Measurements from ENCODE around the gene SEC16A. TPM values are rescaled to one million over a fixed set of nuclear protein-coding genes. Genes with fewer than 3 reads are reported as not detected.

Gene SEC16A
- total RNA-seq, 1 experiment from 2014 or later: 56.4 TPM

DNA sequence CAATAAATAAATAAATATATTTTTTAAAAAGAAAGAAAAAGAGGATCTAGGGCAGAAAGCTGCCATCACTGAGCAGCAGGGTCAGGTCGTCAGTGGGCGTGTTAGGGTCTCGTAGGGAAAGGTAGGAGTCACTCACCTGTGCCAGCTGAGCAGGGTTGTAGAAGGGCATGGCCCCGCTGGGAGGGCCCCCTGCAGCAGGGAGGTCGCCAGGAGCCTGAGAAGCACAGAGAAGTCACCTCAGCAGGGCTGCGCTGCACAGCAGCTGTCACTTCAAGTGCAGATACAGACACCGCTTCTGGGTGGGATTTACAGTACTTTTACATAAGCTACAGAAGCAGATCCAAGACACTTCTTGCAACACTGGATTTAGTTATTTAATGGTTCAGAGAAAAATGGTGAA lies 39.2 kb downstream of the SEC16A start:
- H3K9me3 ChIP-seq (ENCODE audit: control insufficient read depth, low read depth, low read length): no peaks in the 10 kb centered on the region
- H4K20me1 ChIP-seq (ENCODE audit: control insufficient read depth, insufficient read depth, insufficient read length): peaks cover 2% of the 10 kb centered on the region
- no peak overlapping the region for H4K8ac ChIP-seq (replicated peaks; ENCODE audit: insufficient read length, low read depth, low read length)
- H3K79me1 ChIP-seq (ENCODE audit: insufficient read depth, low read depth, low read length, poor library complexity, severe bottlenecking): no peaks in the 10 kb centered on the region
- TF ChIP-seq, protein P1, sequence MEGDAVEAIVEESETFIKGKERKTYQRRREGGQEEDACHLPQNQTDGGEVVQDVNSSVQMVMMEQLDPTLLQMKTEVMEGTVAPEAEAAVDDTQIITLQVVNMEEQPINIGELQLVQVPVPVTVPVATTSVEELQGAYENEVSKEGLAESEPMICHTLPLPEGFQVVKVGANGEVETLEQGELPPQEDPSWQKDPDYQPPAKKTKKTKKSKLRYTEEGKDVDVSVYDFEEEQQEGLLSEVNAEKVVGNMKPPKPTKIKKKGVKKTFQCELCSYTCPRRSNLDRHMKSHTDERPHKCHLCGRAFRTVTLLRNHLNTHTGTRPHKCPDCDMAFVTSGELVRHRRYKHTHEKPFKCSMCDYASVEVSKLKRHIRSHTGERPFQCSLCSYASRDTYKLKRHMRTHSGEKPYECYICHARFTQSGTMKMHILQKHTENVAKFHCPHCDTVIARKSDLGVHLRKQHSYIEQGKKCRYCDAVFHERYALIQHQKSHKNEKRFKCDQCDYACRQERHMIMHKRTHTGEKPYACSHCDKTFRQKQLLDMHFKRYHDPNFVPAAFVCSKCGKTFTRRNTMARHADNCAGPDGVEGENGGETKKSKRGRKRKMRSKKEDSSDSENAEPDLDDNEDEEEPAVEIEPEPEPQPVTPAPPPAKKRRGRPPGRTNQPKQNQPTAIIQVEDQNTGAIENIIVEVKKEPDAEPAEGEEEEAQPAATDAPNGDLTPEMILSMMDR (conservative IDR thresholded peaks at IDR 0.05): no peak
- H2BK12ac ChIP-seq (ENCODE audit: insufficient read length, low read depth, low read length): no peak overlapping the region
- Mint-ChIP-seq H3K27me3 (ENCODE audit: low read depth) (no peaks in the 10 kb centered on the region), H3K4me1 (no peaks in the 10 kb centered on the region), H3K4me3 (no peak overlapping the region), H3K36me3 (ENCODE audit: insufficient read depth in 1 of 3, low read depth in 3 of 3) (peaks cover 31 to 79% (median 68%) of the 10 kb centered on the region in 3 experiments), H3K9me3 (no peaks in the 10 kb centered on the region), H3K27ac (no peak overlapping the region)
- H2AFZ ChIP-seq (ENCODE audit: low read length): no peak overlapping the region
- H3K23ac ChIP-seq (ENCODE audit: insufficient read length, low read depth, low read length): no peak overlapping the region
- H2BK15ac ChIP-seq (ENCODE audit: low read depth, low read length): no peak overlapping the region
- no peak for DNase-seq
- no peak overlapping the region for H2BK5ac ChIP-seq (ENCODE audit: insufficient read length, low read length)
- H4K5ac ChIP-seq (ENCODE audit: insufficient read length, low read depth, low read length): no peak overlapping the region
- no peak overlapping the region for H2BK120ac ChIP-seq (ENCODE audit: low read depth, low read length, poor library complexity, severe bottlenecking)
- H3K27ac ChIP-seq (ENCODE audit: insufficient read length, low read depth, low read length): no peak overlapping the region
- no peak overlapping the region for H4K91ac ChIP-seq (ENCODE audit: insufficient read length, low read depth, low read length)
- H3K27me3 ChIP-seq (ENCODE audit: insufficient read depth, low read length): no peaks in the 10 kb centered on the region
- no peak overlapping the region for H2AK5ac ChIP-seq (ENCODE audit: insufficient read length, low read length)
- H3K79me2 ChIP-seq (ENCODE audit: insufficient read depth, low read length): no peaks in the 10 kb centered on the region
- no peak overlapping the region for H3T11ph ChIP-seq (ENCODE audit: low read length)
- no peak overlapping the region for H3K4me2 ChIP-seq (ENCODE audit: insufficient read depth, insufficient read length, low read length)
- H3K18ac ChIP-seq (ENCODE audit: insufficient read length, low read depth, low read length): no peak overlapping the region
- H3K4ac ChIP-seq (ENCODE audit: low read depth, low read length): no peak overlapping the region
- H3K4me1 ChIP-seq (ENCODE audit: insufficient read depth, low read length): no peaks in the 10 kb centered on the region
- H3K23me2 ChIP-seq (ENCODE audit: insufficient read length, low read depth, low read length, poor library complexity, severe bottlenecking): peaks cover 7% of the 10 kb centered on the region
- no peak overlapping the region for H3K14ac ChIP-seq (ENCODE audit: insufficient read depth, low read length)
- no CpG with 5 or more reads among the region's 7 CpGs for WGBS (ENCODE audit: extremely low coverage, insufficient read length, low lambda C conversion rate)
- no peak overlapping the region for H2BK20ac ChIP-seq (ENCODE audit: low read depth, low read length, poor library complexity, severe bottlenecking)
- H3K9ac ChIP-seq (ENCODE audit: extremely low read depth, insufficient read length, low read length): no peak overlapping the region
- H3K56ac ChIP-seq (ENCODE audit: insufficient read length, low read depth, low read length): no peak overlapping the region
